ENCODE results near the gene EMC9.
A peak's percentile ranks its signal among the peaks of the same experiment; 100 is the strongest.

The EMC9 gene

DNA sequence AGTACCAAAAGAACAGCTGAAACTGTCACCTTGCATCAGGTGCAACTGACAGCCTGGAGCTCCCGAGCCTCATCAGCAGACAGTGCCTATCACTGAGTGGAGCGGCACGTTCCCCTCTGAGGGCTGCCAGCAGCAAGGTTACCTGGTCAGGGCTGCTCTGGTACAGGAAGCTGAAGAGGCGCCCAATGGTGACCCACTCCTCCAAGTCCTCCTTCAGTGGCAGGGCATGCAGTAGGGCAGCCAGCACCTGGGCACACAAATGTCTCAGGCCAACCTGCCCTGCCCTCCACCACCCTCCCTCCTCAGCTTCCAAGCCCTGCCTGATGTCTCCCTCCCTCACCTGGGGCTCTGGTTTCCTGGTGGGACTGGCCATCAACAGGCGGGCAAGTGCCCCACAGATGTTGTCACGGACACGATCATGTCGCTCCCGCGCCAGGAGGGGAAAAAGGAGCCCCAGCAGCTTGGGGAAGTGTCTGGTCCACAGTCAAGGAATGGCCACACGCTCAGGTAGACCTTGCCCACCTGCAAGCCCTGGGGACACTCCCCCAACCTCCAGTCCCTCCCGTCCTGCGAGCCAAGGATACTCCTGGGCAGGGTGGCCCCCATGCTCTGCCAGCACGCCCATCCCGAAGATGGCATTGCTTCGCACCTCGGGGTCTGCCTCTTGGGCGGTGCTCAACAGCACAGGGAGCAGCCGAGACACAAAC is 40.1 kb upstream of the EMC9 start:
- H3K4me3 ChIP-seq (ENCODE audit: low read depth in 1 of 2, low read length in 2 of 2): no peak overlapping the region
- no peak overlapping the region for H2AFZ ChIP-seq (ENCODE audit: low read depth, low read length)
- no peak overlapping the region for H3K9ac ChIP-seq (ENCODE audit: low read depth, low read length)
- no peaks in the 10 kb centered on the region; the same call in 1 of the 2 replicates for H3K4me1 ChIP-seq (ENCODE audit: insufficient read depth, low read length)
- no peak for TF ChIP-seq EZH2 (IDR thresholded peaks at IDR 0.05; ENCODE audit: borderline replicate concordance, low read depth, low read length, severe bottlenecking)
- TF ChIP-seq, protein P1, sequence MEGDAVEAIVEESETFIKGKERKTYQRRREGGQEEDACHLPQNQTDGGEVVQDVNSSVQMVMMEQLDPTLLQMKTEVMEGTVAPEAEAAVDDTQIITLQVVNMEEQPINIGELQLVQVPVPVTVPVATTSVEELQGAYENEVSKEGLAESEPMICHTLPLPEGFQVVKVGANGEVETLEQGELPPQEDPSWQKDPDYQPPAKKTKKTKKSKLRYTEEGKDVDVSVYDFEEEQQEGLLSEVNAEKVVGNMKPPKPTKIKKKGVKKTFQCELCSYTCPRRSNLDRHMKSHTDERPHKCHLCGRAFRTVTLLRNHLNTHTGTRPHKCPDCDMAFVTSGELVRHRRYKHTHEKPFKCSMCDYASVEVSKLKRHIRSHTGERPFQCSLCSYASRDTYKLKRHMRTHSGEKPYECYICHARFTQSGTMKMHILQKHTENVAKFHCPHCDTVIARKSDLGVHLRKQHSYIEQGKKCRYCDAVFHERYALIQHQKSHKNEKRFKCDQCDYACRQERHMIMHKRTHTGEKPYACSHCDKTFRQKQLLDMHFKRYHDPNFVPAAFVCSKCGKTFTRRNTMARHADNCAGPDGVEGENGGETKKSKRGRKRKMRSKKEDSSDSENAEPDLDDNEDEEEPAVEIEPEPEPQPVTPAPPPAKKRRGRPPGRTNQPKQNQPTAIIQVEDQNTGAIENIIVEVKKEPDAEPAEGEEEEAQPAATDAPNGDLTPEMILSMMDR (IDR thresholded peaks at IDR 0.05; ENCODE audit: borderline replicate concordance, extremely low read depth, low read length, poor library complexity, severe bottlenecking): no peak
- H3K36me3 ChIP-seq (ENCODE audit: insufficient read depth, low read length): peaks cover 82% of the 10 kb centered on the region
- no peaks in the 10 kb centered on the region for H3K27me3 ChIP-seq (ENCODE audit: insufficient read depth, low read length, poor library complexity)
- no peaks in the 10 kb centered on the region for H3K9me3 ChIP-seq (ENCODE audit: insufficient read depth, low read length, severe bottlenecking)
- no peak overlapping the region for H3K4me2 ChIP-seq (ENCODE audit: insufficient read depth, low read length)
- DNase-seq: no peak
- H3K79me2 ChIP-seq (ENCODE audit: insufficient read depth, low read length): peaks cover under 1% of the 10 kb centered on the region; the same call in 1 of the 2 replicates
- H3K27ac ChIP-seq (ENCODE audit: low read length): no peak overlapping the region
- H4K20me1 ChIP-seq (ENCODE audit: insufficient read depth, low read length): peaks cover 15% of the 10 kb centered on the region; the same call in 1 of the 2 replicates
- no peak for ATAC-seq (ENCODE audit: insufficient read depth, low read depth)

DNA sequence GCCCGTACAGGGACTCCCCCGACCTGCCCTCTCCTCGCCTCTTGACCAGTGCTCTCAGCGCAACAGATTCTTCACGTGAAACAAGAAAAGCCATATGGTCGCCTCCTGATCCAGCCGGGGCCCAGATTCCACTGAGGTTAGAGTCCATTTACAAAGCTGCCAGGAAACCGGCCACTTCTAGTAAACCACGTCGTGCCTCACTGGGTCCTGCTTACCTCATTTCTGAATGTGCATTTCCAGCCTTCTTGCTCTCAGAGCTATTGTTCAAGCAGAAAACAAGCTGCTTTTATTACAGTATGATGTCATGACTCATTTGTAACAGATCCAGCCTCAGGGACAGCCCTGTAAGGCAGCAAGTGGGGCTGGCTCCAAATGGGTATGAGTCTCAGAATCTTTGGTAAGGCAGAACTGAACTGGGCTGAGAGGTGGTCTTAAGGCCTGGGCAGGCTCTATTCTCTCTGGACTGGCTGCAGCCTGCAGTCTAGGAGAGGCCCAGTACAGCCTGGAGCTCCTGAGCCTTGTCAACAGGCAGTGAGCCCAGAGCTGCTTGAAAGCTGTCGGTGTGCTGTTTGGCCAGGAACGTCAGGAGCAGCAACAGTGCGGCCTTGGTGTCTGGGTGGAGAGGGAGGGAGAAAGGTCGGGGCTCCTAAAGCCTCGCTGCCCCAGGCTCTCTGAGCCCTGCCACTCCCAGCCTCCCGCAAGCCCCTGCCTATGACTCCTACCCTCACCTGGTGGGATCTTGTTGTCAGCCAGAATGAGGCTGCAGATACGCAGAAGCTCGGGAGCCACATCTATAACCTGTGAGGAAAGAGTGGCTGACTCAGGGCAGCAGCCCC is 38.8 kb upstream of the EMC9 start:
- DNase-seq: no peak
- H3K27ac ChIP-seq (ENCODE audit: low read length): no peak overlapping the region

DNA sequence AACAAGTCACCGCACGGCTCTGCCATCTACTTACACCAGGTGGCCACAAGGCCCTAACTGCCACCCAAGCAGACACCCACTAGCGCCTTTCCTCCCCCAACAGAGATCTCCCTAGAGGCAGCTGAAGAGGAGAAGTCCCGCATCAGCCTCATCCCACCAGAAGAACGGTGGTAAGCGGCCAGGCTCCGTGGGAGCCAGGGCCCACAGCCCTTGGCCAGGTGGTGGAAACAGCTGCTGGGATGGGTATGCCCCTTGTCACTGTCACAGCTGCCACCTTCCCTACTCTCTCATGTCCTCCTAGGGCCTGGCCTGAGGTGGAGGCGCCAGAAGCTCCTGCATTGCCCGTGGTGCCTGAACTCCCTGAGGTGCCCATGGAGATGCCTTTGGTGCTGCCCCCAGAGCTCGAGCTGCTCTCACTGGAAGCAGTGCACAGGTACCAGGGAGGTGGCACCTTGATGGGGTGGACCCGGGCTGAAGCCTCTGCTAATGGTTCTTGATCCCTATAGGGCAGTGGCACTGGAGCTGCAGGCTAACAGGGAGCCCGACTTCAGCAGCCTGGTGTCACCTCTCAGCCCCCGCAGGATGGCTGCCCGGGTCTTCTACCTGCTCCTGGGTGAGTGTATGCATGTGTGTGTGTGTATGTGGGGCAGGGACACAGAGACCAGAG is 38.0 kb upstream of the EMC9 start:
- Histone ChIP-seq H3K27ac (ENCODE audit: low read length) (no peak overlapping the region), H2AFZ (ENCODE audit: low read depth, low read length) (no peak overlapping the region), H3K4me2 (ENCODE audit: insufficient read depth, low read length) (no peak overlapping the region), H4K20me1 (ENCODE audit: insufficient read depth, low read length) (peaks cover 14% of the 10 kb centered on the region; the same call in 1 of the 2 replicates), H3K9me3 (ENCODE audit: insufficient read depth, low read length, severe bottlenecking) (no peaks in the 10 kb centered on the region), H3K9ac (ENCODE audit: low read depth, low read length) (no peak overlapping the region), H3K4me3 (ENCODE audit: low read depth in 1 of 2, low read length in 2 of 2) (no peak overlapping the region), H3K27me3 (ENCODE audit: insufficient read depth, low read length, poor library complexity) (no peaks in the 10 kb centered on the region), H3K36me3 (ENCODE audit: insufficient read depth, low read length) (peaks cover 61% of the 10 kb centered on the region), H3K79me2 (ENCODE audit: insufficient read depth, low read length) (no peaks in the 10 kb centered on the region), H3K4me1 (ENCODE audit: insufficient read depth, low read length) (no peaks in the 10 kb centered on the region; the same call in 1 of the 2 replicates)
- TF ChIP-seq, protein P1 (IDR thresholded peaks at IDR 0.05; ENCODE audit: borderline replicate concordance, extremely low read depth, low read length, poor library complexity, severe bottlenecking): no peak
- TF ChIP-seq EZH2 (IDR thresholded peaks at IDR 0.05; ENCODE audit: borderline replicate concordance, low read depth, low read length, severe bottlenecking): no peak
- DNase-seq: no peak
- peak; percentile 22; the same call in 1 of the 3 replicates for ATAC-seq (ENCODE audit: insufficient read depth, low read depth)

More for the DNA sequence above, 38.8 kb upstream of the EMC9 start:
- H3K4me2 ChIP-seq (ENCODE audit: insufficient read depth, low read length): no peak overlapping the region
- H3K36me3 ChIP-seq (ENCODE audit: insufficient read depth, low read length): peaks cover 69% of the 10 kb centered on the region
- no peak overlapping the region for H2AFZ ChIP-seq (ENCODE audit: low read depth, low read length)
- H3K4me1 ChIP-seq (ENCODE audit: insufficient read depth, low read length): no peaks in the 10 kb centered on the region; the same call in 1 of the 2 replicates
- no peak for ATAC-seq (ENCODE audit: insufficient read depth, low read depth)
- H4K20me1 ChIP-seq (ENCODE audit: insufficient read depth, low read length): peaks cover 14% of the 10 kb centered on the region; the same call in 1 of the 2 replicates
- H3K79me2 ChIP-seq (ENCODE audit: insufficient read depth, low read length): no peaks in the 10 kb centered on the region
- H3K4me3 ChIP-seq (ENCODE audit: low read depth in 1 of 2, low read length in 2 of 2): no peak overlapping the region
- no peaks in the 10 kb centered on the region for H3K27me3 ChIP-seq (ENCODE audit: insufficient read depth, low read length, poor library complexity)
- no peaks in the 10 kb centered on the region for H3K9me3 ChIP-seq (ENCODE audit: insufficient read depth, low read length, severe bottlenecking)
- no peak overlapping the region for H3K9ac ChIP-seq (ENCODE audit: low read depth, low read length)
- no peak for TF ChIP-seq EZH2 (IDR thresholded peaks at IDR 0.05; ENCODE audit: borderline replicate concordance, low read depth, low read length, severe bottlenecking)
- TF ChIP-seq, protein P1 (IDR thresholded peaks at IDR 0.05; ENCODE audit: borderline replicate concordance, extremely low read depth, low read length, poor library complexity, severe bottlenecking): no peak

Measured in DND-41 (cell line).